ENCODE data around the gene FAM98A. TPM values are rescaled to one million over a fixed set of nuclear protein-coding genes. Genes with fewer than 3 reads are reported as not detected.

FAM98A gene
- polyA plus RNA-seq, 2 of the 4 experiments (the other 2 are of a cell fraction) = 83.4 to 97.2 TPM

GRCh38 chr2:33617989-33618388 lies 18.9 kb upstream of the FAM98A start (continued):
- TF ChIP-seq ELK1 (IDR thresholded peaks at IDR 0.05; ENCODE audit: low read depth, low read length) (no peak), EHF (CRISPR knock-in tag; IDR thresholded peaks at IDR 0.05) (no peak), USF2 (IDR thresholded peaks at IDR 0.05) (no peak), MAFK (IDR thresholded peaks at IDR 0.05; ENCODE audit: partially characterized antibody) (no peak), TP53 (CRISPR knock-in tag; IDR thresholded peaks at IDR 0.05) (no peak), PHF8 (IDR thresholded peaks at IDR 0.05; ENCODE audit: borderline replicate concordance, low read depth) (no peak), SREBF2 (IDR thresholded peaks at IDR 0.05) (no peak)

GRCh38 chr2:33617401-33617800 lies 18.3 kb upstream of the FAM98A start:
- FAIRE-seq (no peak), DNase-seq (ENCODE audit: low read depth in 1 of 2, low spot score in 1 of 2) (no peak), ATAC-seq (no peak)
- WGBS (ENCODE audit: missing lambda C conversion rate) = 69% methylated on average over 2 of the region's 2 CpGs
- Histone ChIP-seq H3K4me1 (no peaks in the 10 kb centered on the region), H3K4me3 (no peak overlapping the region), H3K27ac (no peak overlapping the region), H3K4me2 (no peak overlapping the region), H3K9me3 (no peaks in the 10 kb centered on the region)
- CTCF ChIA-PET = no interaction called here
- POLR2A ChIA-PET = no interaction called here
- no peak for TF ChIP-seq HDAC2 (IDR thresholded peaks at IDR 0.05)
- TF ChIP-seq PHF8 (IDR thresholded peaks at IDR 0.05; ENCODE audit: borderline replicate concordance, low read depth) = no peak

GRCh38 chr2:33616873-33617272 lies 17.8 kb upstream of the FAM98A start:
- Histone ChIP-seq H3K4me1 (no peaks in the 10 kb centered on the region), H3K4me2 (no peak overlapping the region), H3K4me3 (no peak overlapping the region), H3K27ac (no peak overlapping the region), H3K9me3 (no peaks in the 10 kb centered on the region)
- FAIRE-seq (no peak), DNase-seq (ENCODE audit: low read depth in 1 of 2, low spot score in 1 of 2) (no peak), ATAC-seq (no peak)
- no peak for TF ChIP-seq FOSB (CRISPR knock-in tag; IDR thresholded peaks at IDR 0.05)
- TF ChIP-seq CEBPB (IDR thresholded peaks at IDR 0.05) = no peak
- TF ChIP-seq NR3C1 (IDR thresholded peaks at IDR 0.05) = no peak
- WGBS (ENCODE audit: missing lambda C conversion rate) = 40% methylated on average over 2 of the region's 2 CpGs
- POLR2A ChIA-PET = no interaction called here
- CTCF ChIA-PET = no interaction called here

GRCh38 chr2:33614190-33614589 lies 15.1 kb upstream of the FAM98A start:
- TF ChIP-seq SMC3 (IDR thresholded peaks at IDR 0.05) = no peak
- peak; percentile 31; the same call in 1 of the 2 replicates for TF ChIP-seq EHMT2 (IDR thresholded peaks at IDR 0.05; ENCODE audit: low read depth)
- ChIA-PET CTCF (interaction anchor here (1.4 kb wide), 1 partner anchor 15 kb away, joined by 5 read pairs; the partner anchor contains the start of gene FAM98A), POLR2A (no interaction called here)
- Histone ChIP-seq H3K4me3 (no peak overlapping the region), H3K9me3 (no peaks in the 10 kb centered on the region), H3K4me1 (no peaks in the 10 kb centered on the region), H3K27ac (no peak overlapping the region), H3K4me2 (no peak overlapping the region)
- no peak for FAIRE-seq
- DNase-seq (ENCODE audit: low read depth in 1 of 2, low spot score in 1 of 2) = no peak
- no peak for ATAC-seq

GRCh38 chr2:33607905-33608304 lies 8.8 kb upstream of the FAM98A start:
- H3K4me2 ChIP-seq = no peak overlapping the region
- ChIA-PET CTCF (interaction anchor here (0.9 kb wide), 1 partner anchor 9 kb away, joined by 3 read pairs; the partner anchor contains the start of gene FAM98A), POLR2A (no interaction called here)
- no peak for ATAC-seq
- no peak for FAIRE-seq
- no peak for DNase-seq (ENCODE audit: low read depth in 1 of 2, low spot score in 1 of 2)
- H3K4me3 ChIP-seq = no peak overlapping the region
- no peaks in the 10 kb centered on the region for H3K4me1 ChIP-seq
- no peak overlapping the region for H3K27ac ChIP-seq
- H3K9me3 ChIP-seq = no peaks in the 10 kb centered on the region
- WGBS (ENCODE audit: missing lambda C conversion rate) = 78% methylated on average over 2 of the region's 2 CpGs
- no peak for TF ChIP-seq JUN (IDR thresholded peaks at IDR 0.05)
- TF ChIP-seq GATA3 (IDR thresholded peaks at IDR 0.05; ENCODE audit: borderline replicate concordance) = no peak
- TF ChIP-seq ESRRA (IDR thresholded peaks at IDR 0.05; ENCODE audit: borderline replicate concordance, low read length) = no peak
- no peak for TF ChIP-seq TP53 (CRISPR knock-in tag; IDR thresholded peaks at IDR 0.05)
- TF ChIP-seq E2F6 (IDR thresholded peaks at IDR 0.05; ENCODE audit: borderline replicate concordance, low read depth) = no peak
- no peak for TF ChIP-seq KDM5A (IDR thresholded peaks at IDR 0.05)
- TF ChIP-seq NR3C1 (IDR thresholded peaks at IDR 0.05) = no peak
- TF ChIP-seq ZNF302 (CRISPR knock-in tag; IDR thresholded peaks at IDR 0.05) = no peak
- TF ChIP-seq JUNB (IDR thresholded peaks at IDR 0.05) = no peak
- no peak for TF ChIP-seq USF2 (IDR thresholded peaks at IDR 0.05)
- no peak for TF ChIP-seq PHF8 (IDR thresholded peaks at IDR 0.05; ENCODE audit: borderline replicate concordance, low read depth)
- no peak for TF ChIP-seq ATOH8 (CRISPR knock-in tag; IDR thresholded peaks at IDR 0.05; ENCODE audit: low read depth)

Measured in A549 (cell line).